Measurements from ENCODE around the gene HPS6.

HPS6 gene

DNA sequence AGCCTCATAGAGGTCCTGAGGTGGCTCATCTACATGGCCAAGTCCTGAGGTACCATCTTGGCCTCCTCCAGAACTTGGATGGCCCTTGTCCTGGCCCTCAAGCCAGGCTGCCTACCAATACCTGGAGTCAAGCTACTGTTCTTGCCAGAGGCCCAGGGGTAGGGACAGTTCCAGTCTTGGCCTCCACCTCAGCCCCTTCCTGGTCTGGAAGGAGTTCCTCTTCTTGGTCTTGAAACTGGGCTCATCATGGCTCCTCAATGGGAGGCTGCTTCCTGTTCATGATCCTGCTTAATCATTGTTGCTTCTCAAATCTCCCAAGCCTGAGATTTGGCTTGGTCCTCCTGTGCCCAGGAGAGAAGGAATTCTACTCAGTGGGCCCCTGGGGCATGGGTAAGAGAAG, 3.9 kb downstream of the HPS6 start:
- H3K4me2 ChIP-seq (ENCODE audit: low read length) = no peak overlapping the region
- H3K79me2 ChIP-seq (ENCODE audit: control insufficient read depth, low read length) = peaks cover 45% of the 10 kb centered on the region
- no peaks in the 10 kb centered on the region for H3K9me2 ChIP-seq (replicated peaks; ENCODE audit: control insufficient read depth, low read length)
- H3K27me3 ChIP-seq (ENCODE audit: control insufficient read depth, low read length) = no peaks in the 10 kb centered on the region
- no peak overlapping the region for H3K27ac ChIP-seq (ENCODE audit: low read depth, low read length)
- peaks cover 11% of the 10 kb centered on the region for H4K20me1 ChIP-seq (ENCODE audit: control insufficient read depth, insufficient read depth, low read depth, low read length)
- H3K4me1 ChIP-seq (ENCODE audit: control insufficient read depth, low read length) = peaks cover 34% of the 10 kb centered on the region
- H3K4me3 ChIP-seq (ENCODE audit: low read length) = no peak overlapping the region
- no peaks in the 10 kb centered on the region for H3K9me3 ChIP-seq (ENCODE audit: control insufficient read depth, insufficient read depth, low read length)
- peaks cover 2% of the 10 kb centered on the region; the same call in 1 of the 2 replicates for H3F3A ChIP-seq (ENCODE audit: control insufficient read depth, insufficient read depth)
- no peak for TF ChIP-seq EZH2phosphoT487 (IDR thresholded peaks at IDR 0.05; ENCODE audit: borderline replicate concordance, low read length)
- TF ChIP-seq, protein P1, sequence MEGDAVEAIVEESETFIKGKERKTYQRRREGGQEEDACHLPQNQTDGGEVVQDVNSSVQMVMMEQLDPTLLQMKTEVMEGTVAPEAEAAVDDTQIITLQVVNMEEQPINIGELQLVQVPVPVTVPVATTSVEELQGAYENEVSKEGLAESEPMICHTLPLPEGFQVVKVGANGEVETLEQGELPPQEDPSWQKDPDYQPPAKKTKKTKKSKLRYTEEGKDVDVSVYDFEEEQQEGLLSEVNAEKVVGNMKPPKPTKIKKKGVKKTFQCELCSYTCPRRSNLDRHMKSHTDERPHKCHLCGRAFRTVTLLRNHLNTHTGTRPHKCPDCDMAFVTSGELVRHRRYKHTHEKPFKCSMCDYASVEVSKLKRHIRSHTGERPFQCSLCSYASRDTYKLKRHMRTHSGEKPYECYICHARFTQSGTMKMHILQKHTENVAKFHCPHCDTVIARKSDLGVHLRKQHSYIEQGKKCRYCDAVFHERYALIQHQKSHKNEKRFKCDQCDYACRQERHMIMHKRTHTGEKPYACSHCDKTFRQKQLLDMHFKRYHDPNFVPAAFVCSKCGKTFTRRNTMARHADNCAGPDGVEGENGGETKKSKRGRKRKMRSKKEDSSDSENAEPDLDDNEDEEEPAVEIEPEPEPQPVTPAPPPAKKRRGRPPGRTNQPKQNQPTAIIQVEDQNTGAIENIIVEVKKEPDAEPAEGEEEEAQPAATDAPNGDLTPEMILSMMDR (IDR thresholded peaks at IDR 0.05; ENCODE audit: low read depth, low read length, poor library complexity, severe bottlenecking) = no peak
- H3K36me3 ChIP-seq (ENCODE audit: control insufficient read depth, low read length) = peaks cover 41% of the 10 kb centered on the region

DNA sequence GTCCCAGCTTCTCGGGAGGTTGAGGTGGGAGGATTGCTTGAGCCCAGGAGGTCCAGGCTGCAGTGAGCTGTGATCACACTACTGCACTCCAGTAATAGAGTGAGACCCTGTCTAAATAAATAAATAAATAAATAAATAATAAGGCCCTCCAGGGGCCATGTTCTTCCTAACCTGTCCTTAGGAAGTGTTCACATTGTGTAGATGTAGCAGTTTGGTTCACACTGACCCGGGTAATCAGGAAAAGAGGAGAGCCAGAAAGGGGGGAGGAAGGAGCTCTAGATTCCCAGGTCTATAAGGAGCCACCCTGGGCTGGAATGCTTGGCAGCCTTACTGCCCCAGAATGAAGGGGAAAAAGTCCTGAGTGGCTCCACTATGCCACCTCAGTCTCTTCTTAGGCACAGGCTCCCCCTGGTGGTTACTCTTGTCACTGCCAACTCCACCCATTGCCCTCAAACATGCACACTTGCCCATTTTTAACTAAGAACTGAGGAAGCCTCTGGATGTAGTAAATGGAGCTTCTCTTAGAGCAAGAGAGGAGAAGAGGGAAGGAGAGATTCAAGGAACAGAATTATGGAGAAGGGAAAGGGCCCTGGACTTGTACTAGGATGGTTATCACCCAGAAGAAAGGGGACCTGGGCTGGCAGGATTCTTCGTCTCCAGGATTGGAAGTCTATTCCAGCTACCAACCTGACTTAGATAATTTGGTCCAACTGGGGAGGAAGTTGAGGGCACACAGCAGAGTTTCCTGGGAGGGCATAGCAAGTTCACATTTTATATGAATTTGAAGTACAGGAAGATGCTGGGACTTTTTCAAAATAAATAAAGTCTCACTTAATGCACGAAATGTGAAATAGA, 7.8 kb downstream of the HPS6 start:
- peaks cover 17% of the 10 kb centered on the region for H3K79me2 ChIP-seq (ENCODE audit: control insufficient read depth, low read length)
- peaks cover 2% of the 10 kb centered on the region; the same call in 1 of the 2 replicates for H3F3A ChIP-seq (ENCODE audit: control insufficient read depth, insufficient read depth)
- H3K4me3 ChIP-seq (ENCODE audit: low read length) = no peak overlapping the region
- H3K4me2 ChIP-seq (ENCODE audit: low read length) = no peak overlapping the region
- H3K4me1 ChIP-seq (ENCODE audit: control insufficient read depth, low read length) = peaks cover 7% of the 10 kb centered on the region
- no peaks in the 10 kb centered on the region for H3K9me3 ChIP-seq (ENCODE audit: control insufficient read depth, insufficient read depth, low read length)
- no peaks in the 10 kb centered on the region for H3K9me2 ChIP-seq (replicated peaks; ENCODE audit: control insufficient read depth, low read length)
- H3K36me3 ChIP-seq (ENCODE audit: control insufficient read depth, low read length) = peaks cover 17% of the 10 kb centered on the region
- no peak overlapping the region for H3K27ac ChIP-seq (ENCODE audit: low read depth, low read length)
- peaks cover 6% of the 10 kb centered on the region for H4K20me1 ChIP-seq (ENCODE audit: control insufficient read depth, insufficient read depth, low read depth, low read length)
- H3K27me3 ChIP-seq (ENCODE audit: control insufficient read depth, low read length) = 0 out of 2 replicates have a peak, but pooled peaks cover 4% of the 10 kb centered on the region
- TF ChIP-seq, protein P1 (IDR thresholded peaks at IDR 0.05; ENCODE audit: low read depth, low read length, poor library complexity, severe bottlenecking) = peak; percentile 94
- no peak for TF ChIP-seq EZH2phosphoT487 (IDR thresholded peaks at IDR 0.05; ENCODE audit: borderline replicate concordance, low read length)

DNA sequence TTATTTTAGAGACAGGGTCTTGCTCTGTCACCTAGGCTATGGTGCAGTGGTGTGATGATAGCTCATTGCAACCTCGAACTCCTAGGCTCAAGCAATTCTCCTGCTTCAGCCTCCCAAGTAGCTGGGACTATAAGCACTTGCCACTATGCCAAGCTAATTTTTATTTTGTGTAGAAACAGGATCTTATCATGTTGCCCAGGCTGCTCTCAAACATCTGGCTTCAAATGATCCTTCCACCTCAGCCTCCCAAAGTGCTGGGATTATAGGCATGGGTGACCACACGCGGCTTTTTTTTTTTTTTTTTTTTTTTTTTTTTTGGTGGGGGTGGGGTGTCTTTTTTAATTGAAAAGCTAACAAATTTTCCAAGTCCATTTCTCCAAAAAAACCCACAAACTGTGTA, 18.4 kb downstream of the HPS6 start:
- H3K36me3 ChIP-seq (ENCODE audit: control insufficient read depth, low read length) = no peaks in the 10 kb centered on the region
- H3K79me2 ChIP-seq (ENCODE audit: control insufficient read depth, low read length) = no peaks in the 10 kb centered on the region
- H3K4me1 ChIP-seq (ENCODE audit: control insufficient read depth, low read length) = no peaks in the 10 kb centered on the region
- H3K27ac ChIP-seq (ENCODE audit: low read depth, low read length) = no peak overlapping the region
- no peaks in the 10 kb centered on the region for H3K9me3 ChIP-seq (ENCODE audit: control insufficient read depth, insufficient read depth, low read length)
- no peaks in the 10 kb centered on the region for H3F3A ChIP-seq (ENCODE audit: control insufficient read depth, insufficient read depth)
- TF ChIP-seq EZH2phosphoT487 (IDR thresholded peaks at IDR 0.05; ENCODE audit: borderline replicate concordance, low read length) = no peak
- TF ChIP-seq, protein P1 (IDR thresholded peaks at IDR 0.05; ENCODE audit: low read depth, low read length, poor library complexity, severe bottlenecking) = no peak
- H3K4me2 ChIP-seq (ENCODE audit: low read length) = no peak overlapping the region
- no peaks in the 10 kb centered on the region for H3K9me2 ChIP-seq (replicated peaks; ENCODE audit: control insufficient read depth, low read length)
- no peaks in the 10 kb centered on the region for H4K20me1 ChIP-seq (ENCODE audit: control insufficient read depth, insufficient read depth, low read depth, low read length)
- no peak overlapping the region for H3K4me3 ChIP-seq (ENCODE audit: low read length)
- peaks cover 7% of the 10 kb centered on the region for H3K27me3 ChIP-seq (ENCODE audit: control insufficient read depth, low read length)
